HG02763 (cell line): ENCODE data around the gene GOLGA6B.
"Not testable (repeated sequence)": the region's sequence is repeated elsewhere in the genome, so short reads cannot be mapped to it uniquely, and the experiment has no call there.

Experiments
- ATAC-seq: cut with Tn5 transposase; IDR thresholded peaks from one replicate; pipeline ENCODE4 v1.9.1; 2021; ENCODE audit warnings: mild to moderate bottlenecking, moderate library complexity; ENCODE audit not compliant: unreplicated experiment

The GOLGA6B gene

GRCh38 chr15:72661081-72661480, 6.6 kb downstream of the GOLGA6B start:
- not testable (repeated sequence) for ATAC-seq

- not testable (repeated sequence) for ATAC-seq
These were observed 9.4 kb downstream of the GOLGA6B start for GRCh38 chr15:72663931-72664330.

GRCh38 chr15:72665706-72666105, 11.2 kb downstream of the GOLGA6B start:
- ATAC-seq: not testable (repeated sequence)

GRCh38 chr15:72669803-72670202, 15.3 kb downstream of the GOLGA6B start:
- not testable (repeated sequence) for ATAC-seq

GRCh38 chr15:72670656-72671352, 16.3 kb downstream of the GOLGA6B start:
- peak; percentile 66 for ATAC-seq

- no peak for ATAC-seq
These were observed 17.0 kb downstream of the GOLGA6B start for GRCh38 chr15:72671525-72671924.

GRCh38 chr15:72676838-72677237, 22.3 kb downstream of the GOLGA6B start:
- ATAC-seq: no peak

- no peak for ATAC-seq
These were observed 26.4 kb downstream of the GOLGA6B start for GRCh38 chr15:72680931-72681330.

- ATAC-seq: no peak
These were observed 28.3 kb downstream of the GOLGA6B start for GRCh38 chr15:72682772-72683171.

GRCh38 chr15:72685301-72685924, 30.9 kb downstream of the GOLGA6B start:
- ATAC-seq: no peak

- ATAC-seq: peak; percentile 95
These were observed 31.7 kb downstream of the GOLGA6B start, which contains the start of the genes BBS4 and HIGD2B for GRCh38 chr15:72685925-72686794. Gene BBS4 (plus strand): TSS chr15:72686207. CDS start chr15:72686228, 21 bp downstream. Gene HIGD2B (minus strand): TSS chr15:72686182. CDS start chr15:72676374, 9,808 bp downstream.

GRCh38 chr15:72688697-72689096, 34.2 kb downstream of the GOLGA6B start:
- ATAC-seq: no peak

- no peak for ATAC-seq
These were observed 36.4 kb downstream of the GOLGA6B start for GRCh38 chr15:72690938-72691337.

GRCh38 chr15:72698938-72699337, 44.4 kb downstream of the GOLGA6B start:
- ATAC-seq: no peak

- ATAC-seq: no peak
These were observed 45.6 kb downstream of the GOLGA6B start for GRCh38 chr15:72700076-72700475.

GRCh38 chr15:72706266-72706665, 51.8 kb downstream of the GOLGA6B start:
- no peak for ATAC-seq

- ATAC-seq: not testable (repeated sequence)
These were observed 54.2 kb downstream of the GOLGA6B start for GRCh38 chr15:72708551-72709303.
